Measurements from ENCODE around the gene TNFAIP8L1.
"Not testable (repeated sequence)": the region's sequence is repeated elsewhere in the genome, so short reads cannot be mapped to it uniquely, and the experiment has no call there.

The TNFAIP8L1 gene

DNA sequence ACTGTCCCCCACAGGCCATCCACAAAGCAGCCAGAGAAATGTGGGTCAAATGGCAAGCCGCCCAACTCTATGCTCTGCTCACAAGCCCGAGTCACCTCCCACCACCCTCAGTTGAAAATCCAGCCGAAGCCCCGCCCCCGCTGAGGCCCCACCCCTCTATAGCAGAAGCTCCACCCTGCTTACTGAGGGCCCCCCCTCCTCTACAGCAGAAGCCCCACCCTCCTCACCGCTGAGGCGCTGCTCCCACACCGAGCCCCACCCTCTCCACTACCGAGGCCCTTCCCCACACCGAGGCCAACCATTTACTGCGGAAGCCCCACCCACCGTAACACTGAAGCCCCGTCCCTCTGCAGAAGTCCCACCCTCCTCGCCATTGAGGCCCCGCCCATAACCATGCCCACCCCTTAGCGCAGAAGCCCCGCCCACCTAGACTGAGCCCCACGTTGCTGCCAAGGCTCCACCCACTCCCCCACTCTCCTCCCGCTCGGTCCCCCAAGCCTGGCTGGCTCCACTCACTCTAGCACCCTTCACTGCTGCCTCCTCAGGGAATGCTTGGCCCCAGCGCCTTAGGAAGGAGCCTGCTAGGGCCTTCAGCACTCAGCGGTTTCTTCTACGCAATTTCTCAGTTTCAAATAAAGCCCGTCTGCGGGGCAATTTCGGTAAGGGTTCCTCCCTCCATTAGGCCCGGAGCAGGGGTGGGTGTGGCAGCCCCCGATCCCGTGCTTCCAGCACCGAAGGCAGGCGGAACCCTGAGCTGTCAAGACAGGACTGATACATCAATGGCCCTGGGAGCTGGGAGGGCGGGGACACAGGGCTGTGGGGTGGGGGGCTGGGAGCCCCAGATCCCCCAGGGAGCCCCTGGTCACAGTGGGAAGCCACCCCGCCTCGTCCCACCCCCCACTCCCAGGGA lies 39.8 kb downstream of the TNFAIP8L1 start:
- no peak for DNase-seq (ENCODE audit: low read depth in 2 of 2)

GRCh38 chr19:4680021-4680420 lies 40.7 kb downstream of the TNFAIP8L1 start:
- DNase-seq (ENCODE audit: low read depth in 2 of 2) = not testable (repeated sequence)

- no peak for DNase-seq (ENCODE audit: low read depth in 2 of 2)
Measured at GRCh38 chr19:4682417-4683200, 43.3 kb downstream of the TNFAIP8L1 start.

GRCh38 chr19:4684312-4685095 lies 45.2 kb downstream of the TNFAIP8L1 start:
- no peak for DNase-seq (ENCODE audit: low read depth in 2 of 2)

DNA sequence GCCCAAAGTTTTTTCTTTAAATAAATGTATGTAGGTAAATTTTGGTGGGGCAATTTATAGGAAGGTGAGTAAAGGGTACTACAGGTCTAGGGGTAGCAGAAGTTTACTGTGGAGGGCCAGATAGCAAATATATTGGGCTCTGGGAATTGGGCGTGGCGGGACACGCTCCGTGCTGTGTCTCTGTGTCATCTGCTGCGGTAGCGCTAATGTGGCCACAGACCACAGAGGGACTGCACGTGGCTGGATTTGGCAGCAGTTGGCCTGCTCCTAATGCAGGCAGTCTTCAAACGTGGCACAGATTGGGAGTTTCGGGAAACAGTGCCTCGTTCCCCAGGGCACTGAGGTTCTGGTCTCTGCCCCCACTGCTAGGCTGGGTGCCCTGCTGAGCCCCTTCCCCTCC lies 47.4 kb downstream of the TNFAIP8L1 start:
- DNase-seq (ENCODE audit: low read depth in 2 of 2) = no peak

DNA sequence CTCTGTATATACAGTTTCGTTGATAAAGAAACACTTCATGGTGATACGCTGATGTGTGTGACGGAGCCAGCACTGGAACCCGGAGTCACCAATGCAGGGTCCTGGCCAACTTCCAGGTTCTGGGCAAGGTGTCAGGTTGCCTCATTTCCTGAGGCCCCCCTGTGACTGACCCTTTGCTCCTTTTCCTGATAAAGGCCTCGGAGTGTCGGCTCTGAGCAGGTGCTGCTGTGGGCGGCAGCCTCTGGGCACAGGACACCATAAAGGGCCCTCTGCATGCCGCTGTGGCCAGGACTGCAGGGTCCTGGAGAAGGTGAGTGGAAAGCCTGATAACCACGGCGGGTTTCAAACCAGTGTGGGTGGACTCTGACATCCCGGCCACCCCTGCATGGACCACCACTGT lies 48.1 kb downstream of the TNFAIP8L1 start:
- no peak for DNase-seq (ENCODE audit: low read depth in 2 of 2)

GRCh38 chr19:4688587-4688986 lies 49.3 kb downstream of the TNFAIP8L1 start:
- DNase-seq (ENCODE audit: low read depth in 2 of 2) = no peak

DNA sequence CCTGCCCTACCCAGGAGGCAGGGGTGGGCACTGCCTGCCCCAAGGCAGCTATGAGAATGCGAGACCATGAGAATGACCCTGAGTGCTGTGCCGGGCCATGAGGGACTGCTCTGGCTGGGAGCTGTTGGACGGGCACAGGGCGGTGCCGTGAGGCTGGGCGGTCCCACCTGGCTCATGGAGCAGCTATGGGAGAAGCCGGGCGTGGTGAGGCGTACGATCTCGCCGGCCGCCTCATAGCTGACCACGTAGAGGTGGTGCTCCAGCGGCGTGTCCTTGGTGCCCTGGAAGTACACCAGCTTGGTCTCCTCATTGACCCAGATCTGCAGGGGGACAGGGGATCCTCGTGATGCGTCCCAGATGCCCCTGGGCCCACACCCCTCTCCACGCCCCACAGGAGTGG lies 50.1 kb downstream of the TNFAIP8L1 start:
- no peak for DNase-seq (ENCODE audit: low read depth in 2 of 2)

GRCh38 chr19:4690361-4690760 lies 51.0 kb downstream of the TNFAIP8L1 start:
- DNase-seq (ENCODE audit: low read depth in 2 of 2) = no peak

- no peak for DNase-seq (ENCODE audit: low read depth in 2 of 2)
Measured at GRCh38 chr19:4691373-4691772, 52.1 kb downstream of the TNFAIP8L1 start.

- no peak for DNase-seq (ENCODE audit: low read depth in 2 of 2)
Measured at GRCh38 chr19:4692251-4693077, 53.1 kb downstream of the TNFAIP8L1 start.

GRCh38 chr19:4693078-4693350 lies 53.7 kb downstream of the TNFAIP8L1 start:
- no peak for DNase-seq (ENCODE audit: low read depth in 2 of 2)

DNA sequence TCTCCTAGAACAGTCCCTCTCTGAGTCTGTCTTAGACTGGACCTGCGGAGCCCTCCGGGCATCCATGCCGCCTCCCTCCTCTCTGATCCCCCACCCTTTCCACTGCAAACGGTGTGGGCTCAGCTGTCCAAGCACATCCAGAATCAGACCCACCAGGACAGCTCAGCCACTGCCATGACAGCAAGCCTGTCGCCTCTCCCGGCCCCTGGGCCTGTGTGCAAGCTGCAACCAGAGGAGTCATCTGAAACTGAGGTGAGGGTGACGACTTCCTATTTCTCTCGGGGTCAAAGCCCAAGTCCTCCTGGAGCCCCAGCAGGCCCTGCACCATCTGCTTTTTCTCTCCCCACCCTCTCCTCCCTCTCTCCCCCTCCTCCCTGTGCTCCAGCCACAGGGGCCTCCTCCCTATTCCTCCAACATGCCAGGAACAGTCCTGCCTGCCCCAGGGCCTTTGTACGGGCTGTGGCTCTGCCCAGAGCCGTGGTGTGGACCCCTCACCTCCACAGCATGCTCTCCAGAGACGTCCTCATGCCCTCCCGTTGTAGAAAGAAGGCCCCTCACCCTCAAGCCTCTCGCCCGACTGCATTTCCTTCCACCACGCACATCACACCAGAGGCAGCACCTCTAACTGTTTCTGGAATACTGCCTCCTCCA lies 54.3 kb downstream of the TNFAIP8L1 start:
- DNase-seq (ENCODE audit: low read depth in 2 of 2) = no peak

- DNase-seq (ENCODE audit: low read depth in 2 of 2) = no peak
Measured at GRCh38 chr19:4694211-4694987, 55.1 kb downstream of the TNFAIP8L1 start.

- no peak for DNase-seq (ENCODE audit: low read depth in 2 of 2)
Measured at GRCh38 chr19:4695224-4695731, 56.0 kb downstream of the TNFAIP8L1 start.

DNA sequence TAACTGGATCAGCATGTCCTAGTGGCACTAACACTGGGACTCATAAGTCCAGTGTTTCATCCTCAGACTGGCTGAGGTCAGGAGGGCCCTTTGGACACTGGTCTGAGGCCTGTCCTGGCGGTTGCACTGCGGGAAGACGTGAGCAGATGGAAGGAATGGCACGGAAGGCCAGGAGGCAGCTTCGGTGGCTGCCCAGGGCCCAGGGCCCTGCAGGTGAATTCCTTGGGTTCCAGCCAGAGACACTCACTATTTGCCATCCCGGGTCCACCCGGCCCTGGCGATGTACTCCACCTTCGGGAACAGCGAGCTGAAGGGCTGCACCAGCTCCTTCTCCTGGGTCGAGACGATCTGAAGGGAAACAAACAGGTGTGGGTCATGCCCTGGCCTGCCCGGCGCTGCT lies 58.0 kb downstream of the TNFAIP8L1 start:
- no peak for DNase-seq (ENCODE audit: low read depth in 2 of 2)

DNA sequence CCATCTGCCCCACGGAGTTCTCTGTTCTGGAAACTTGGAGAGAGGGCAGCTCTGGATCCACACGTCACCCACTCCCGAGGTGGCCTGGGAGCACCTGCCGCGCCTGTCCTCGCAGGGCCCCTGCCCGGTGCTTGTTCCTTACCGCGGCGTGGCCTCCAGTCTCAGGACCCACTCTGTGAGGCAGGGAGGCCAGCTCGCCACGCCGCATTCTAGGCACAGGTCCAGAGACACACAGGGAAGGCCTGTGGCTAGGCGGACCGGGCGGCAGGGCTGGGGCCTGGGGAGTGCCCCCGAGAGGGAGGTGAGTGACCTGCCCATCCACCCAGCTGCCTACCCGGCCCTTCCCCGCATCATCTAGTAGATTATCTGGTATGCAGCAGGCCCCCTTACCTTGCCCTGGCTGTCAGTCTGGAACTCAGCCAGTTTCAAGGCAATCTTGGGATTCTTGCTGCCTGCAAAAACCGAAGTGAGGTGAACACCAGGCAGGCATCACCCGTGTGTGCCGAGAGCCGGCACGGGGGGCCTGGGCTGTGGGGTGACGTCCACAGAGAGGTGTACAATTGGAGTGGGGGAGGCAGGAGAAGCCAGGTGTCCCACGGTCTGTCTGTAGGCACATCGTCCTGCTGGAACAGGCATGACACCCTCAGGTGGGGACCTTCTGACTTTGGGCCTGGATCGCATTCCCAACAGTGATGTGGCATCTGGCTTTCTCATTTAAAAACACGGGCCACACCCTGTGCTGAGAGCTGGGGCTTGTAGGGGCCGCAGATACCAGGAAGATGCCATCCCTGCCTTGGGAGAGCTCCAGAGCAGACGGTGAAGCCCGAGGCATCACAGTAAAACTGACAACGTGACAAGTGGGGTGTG lies 60.7 kb downstream of the TNFAIP8L1 start:
- no peak for DNase-seq (ENCODE audit: low read depth in 2 of 2)

DNA sequence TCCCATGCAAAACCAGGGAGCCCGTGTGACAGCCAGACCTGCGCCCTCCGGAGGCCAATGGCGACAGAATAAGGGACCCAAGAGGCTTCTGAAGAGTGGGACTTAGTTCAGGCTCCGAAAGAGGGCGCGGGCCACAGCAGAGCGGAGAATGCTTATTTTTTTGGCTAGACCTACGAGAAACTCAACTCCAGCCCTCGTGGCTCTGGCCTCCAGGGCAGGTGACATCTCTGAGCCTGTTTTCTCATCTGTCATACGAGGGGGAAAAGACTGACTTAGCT lies 61.3 kb downstream of the TNFAIP8L1 start:
- no peak for DNase-seq (ENCODE audit: low read depth in 2 of 2)

GRCh38 chr19:4701557-4701956 lies 62.2 kb downstream of the TNFAIP8L1 start:
- DNase-seq (ENCODE audit: low read depth in 2 of 2) = no peak

All from stimulated activated CD4-positive, alpha-beta T cell treated with anti-CD3 and anti-CD28 coated beads, Interleukin-12 subunit alpha, Interleukin-12 subunit beta, amount 100 ng/mL, for 24 hours (primary cell).